Lung microvascular endothelial cell (primary cell): Measurements from ENCODE around the gene UGT1A5. TPM values are rescaled to one million over a fixed set of nuclear protein-coding genes. Genes with fewer than 3 reads are reported as not detected.

Experiments used
- total RNA-seq: library from RNA; depleted of rRNA; stranded (reverse); fragments of >200 nt; gene quantifications from 2 replicates; pipeline ENCODE4 v1.2.1, GENCODE V29; 2014

Gene UGT1A5
- total RNA-seq, 1 donor from 2014 or later, result not detected

Other genes starting within 250 kb of the UGT1A5 start
- 15.5 and 19.2 TPM in 2 replicates for gene USP40, start 146.1 kb upstream of the UGT1A5 start, total RNA-seq
- not detected in 2 replicates for gene UGT1A8, start 95.3 kb upstream of the UGT1A5 start, total RNA-seq
- gene UGT1A10, start 76.5 kb upstream of the UGT1A5 start, total RNA-seq, result not detected in 2 replicates
- gene UGT1A9, start 41.0 kb upstream of the UGT1A5 start, total RNA-seq, result not detected in 2 replicates
- not detected in 2 replicates for gene UGT1A7, start 31.0 kb upstream of the UGT1A5 start, total RNA-seq
- gene UGT1A6, start 20.0 kb upstream of the UGT1A5 start, total RNA-seq, result not detected in 2 replicates
- not detected in 2 replicates for gene UGT1A4, start 5.8 kb downstream of the UGT1A5 start, total RNA-seq
- not detected in 2 replicates for gene UGT1A3, start 16.1 kb downstream of the UGT1A5 start, total RNA-seq
- not detected in 2 replicates for gene UGT1A1, start 47.4 kb downstream of the UGT1A5 start, total RNA-seq
- gene MROH2A, start 65.4 kb downstream of the UGT1A5 start, total RNA-seq, result not detected in 2 replicates
- 2.0 and 5.0 TPM in 2 replicates for gene HJURP, start 141.6 kb downstream of the UGT1A5 start, total RNA-seq
- gene TRPM8, start 204.5 kb downstream of the UGT1A5 start, total RNA-seq, result not detected in 2 replicates